ENCODE measurements around the gene CEACAM18. TPM values are rescaled to one million over a fixed set of nuclear protein-coding genes. Genes with fewer than 3 reads are reported as not detected.
"Not testable (repeated sequence)": the region's sequence is repeated elsewhere in the genome, so short reads cannot be mapped to it uniquely, and the experiment has no call there.

Gene CEACAM18
- polyA plus RNA-seq, 1 donor from 2014 or later, result not detected

DNA sequence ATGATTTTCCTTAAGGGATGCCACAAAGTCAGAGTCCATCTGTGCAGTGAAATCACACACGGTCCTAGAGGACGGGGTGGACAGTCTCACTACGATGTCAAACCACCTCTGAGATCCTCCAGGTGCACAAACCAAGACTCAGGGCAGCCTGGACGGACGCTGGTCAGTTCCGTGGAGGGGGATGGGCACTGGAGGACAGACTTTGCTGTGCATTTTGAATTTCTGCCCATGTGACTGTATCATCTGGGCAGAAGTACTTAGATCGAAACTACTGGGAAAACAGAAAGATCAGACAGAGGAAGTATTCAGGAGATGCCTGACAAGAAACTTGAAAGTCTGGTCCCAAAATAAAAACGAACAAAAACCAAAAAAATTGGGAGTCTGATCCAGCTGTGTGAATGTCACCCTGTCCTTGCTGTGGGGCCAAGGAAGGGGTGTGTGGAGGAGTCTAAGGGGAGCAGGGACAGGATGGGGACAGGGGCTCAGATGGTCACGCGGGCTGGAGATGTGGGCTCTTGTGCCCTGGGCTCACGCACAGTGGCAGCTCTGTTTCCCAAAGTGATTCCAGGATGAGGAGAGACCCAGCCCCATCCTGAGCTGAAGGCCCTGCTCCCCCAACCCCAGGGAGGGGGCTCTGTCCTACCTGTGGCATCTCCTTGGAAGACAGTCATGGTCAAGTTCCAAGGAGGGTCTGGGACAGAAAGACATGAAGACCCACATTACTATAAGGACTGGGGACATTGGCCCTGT is 21.6 kb upstream of the CEACAM18 start:
- Mint-ChIP-seq H3K4me3 (no peak overlapping the region), H3K9me3 (peaks cover 0 to 3% (median 0%) of the 10 kb centered on the region in 3 donors), H3K4me1 (peaks cover 0 to 1% (median 0%) of the 10 kb centered on the region in 3 donors), H3K36me3 (no peaks in the 10 kb centered on the region), H3K27me3 (peaks cover 27% of the 10 kb centered on the region), H3K27ac (no peak overlapping the region)

DNA sequence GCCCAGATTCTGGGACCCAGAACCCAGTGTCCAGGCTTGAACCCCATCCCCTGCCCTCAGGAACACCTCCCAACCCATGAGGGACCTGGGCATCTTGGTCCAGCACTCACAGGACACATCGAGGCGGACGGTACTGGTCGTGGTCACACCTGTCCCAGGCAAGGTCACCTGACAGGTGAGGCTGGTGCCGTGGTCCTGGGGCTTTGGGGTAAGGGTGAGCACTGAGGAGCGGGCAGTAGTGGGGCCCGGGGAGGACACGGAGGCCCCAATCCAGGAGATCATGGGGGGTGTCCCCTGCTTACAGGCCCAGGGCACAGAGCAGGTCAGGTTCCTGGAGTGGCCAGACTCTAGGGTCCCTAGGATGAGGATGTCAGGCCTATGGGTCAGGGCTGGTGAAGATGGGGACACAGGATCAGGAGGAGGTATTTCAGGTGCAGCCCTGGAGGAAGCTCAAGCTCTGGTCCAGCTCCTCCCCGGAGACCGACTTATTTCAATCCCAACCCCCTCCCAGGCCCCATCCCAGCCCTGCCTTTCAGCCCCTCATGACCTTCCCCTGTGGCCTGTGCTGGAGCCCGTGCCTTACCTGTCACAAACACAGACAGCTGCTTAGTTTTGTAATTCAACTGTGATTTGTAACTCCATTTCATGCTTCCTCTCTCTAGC is 20.9 kb upstream of the CEACAM18 start:
- Mint-ChIP-seq H3K9me3 (peaks cover 0 to 3% (median 0%) of the 10 kb centered on the region in 3 donors), H3K4me1 (peaks cover 0 to 1% (median 0%) of the 10 kb centered on the region in 3 donors), H3K4me3 (no peak overlapping the region), H3K27me3 (peaks cover 23% of the 10 kb centered on the region), H3K36me3 (no peaks in the 10 kb centered on the region), H3K27ac (peak overlapping the region in 1 of 3 donors; percentile 22)

GRCh38 chr19:51458051-51458645 is 20.2 kb upstream of the CEACAM18 start, which contains the start of gene SIGLEC8:
Gene SIGLEC8 (minus strand): TSS chr19:51458454. CDS start chr19:51458387, 67 bp downstream.
- Mint-ChIP-seq H3K27ac (peak within 1 kb of the TSS in 1 of 3 donors; percentile 22), H3K27me3 (peaks cover 26% of the 10 kb centered on the region), H3K9me3 (peaks cover 0 to 3% (median 0%) of the 10 kb centered on the region in 3 donors), H3K4me3 (no peak within 1 kb of the TSS), H3K36me3 (no peaks in the 10 kb centered on the region), H3K4me1 (peaks cover 0 to 1% (median 0%) of the 10 kb centered on the region in 3 donors)

DNA sequence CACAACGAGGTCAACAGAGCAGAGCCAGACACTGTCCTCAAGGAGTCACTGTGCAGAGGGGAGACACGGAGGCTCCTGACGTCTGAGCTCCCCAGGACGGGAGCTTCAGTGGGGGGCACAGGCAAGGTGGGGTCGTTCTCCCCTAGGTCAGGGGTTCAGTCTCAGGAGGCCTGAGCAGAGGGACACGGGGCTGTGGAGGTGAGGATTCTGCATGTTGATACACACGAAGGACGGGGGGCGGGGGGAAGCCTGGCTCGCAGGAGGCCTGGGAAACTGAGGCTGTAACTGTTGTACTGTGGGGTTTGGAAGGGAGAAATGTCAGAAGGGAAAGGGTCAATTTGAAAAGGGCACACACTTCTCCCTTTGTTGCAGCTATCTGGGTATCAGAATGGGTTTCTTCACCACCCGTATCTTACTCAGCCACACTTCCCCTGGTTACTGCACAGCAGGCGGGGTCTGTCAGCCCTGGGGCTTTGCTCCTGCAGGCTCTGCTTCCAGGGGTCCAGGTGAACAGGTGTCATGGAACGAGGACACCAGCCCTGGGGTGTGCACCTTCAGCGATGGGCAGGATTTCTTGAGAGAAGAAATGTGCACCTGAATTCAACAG is 19.3 kb upstream of the CEACAM18 start:
- peaks cover 0 to 1% (median 0%) of the 10 kb centered on the region in 3 donors for H3K4me1 Mint-ChIP-seq
- H3K27ac Mint-ChIP-seq, result no peak overlapping the region
- H3K9me3 Mint-ChIP-seq, result peaks cover 0 to 3% (median 0%) of the 10 kb centered on the region in 3 donors
- H3K4me3 Mint-ChIP-seq, result no peak overlapping the region
- no peaks in the 10 kb centered on the region for H3K36me3 Mint-ChIP-seq
- peaks cover 31% of the 10 kb centered on the region for H3K27me3 Mint-ChIP-seq

DNA sequence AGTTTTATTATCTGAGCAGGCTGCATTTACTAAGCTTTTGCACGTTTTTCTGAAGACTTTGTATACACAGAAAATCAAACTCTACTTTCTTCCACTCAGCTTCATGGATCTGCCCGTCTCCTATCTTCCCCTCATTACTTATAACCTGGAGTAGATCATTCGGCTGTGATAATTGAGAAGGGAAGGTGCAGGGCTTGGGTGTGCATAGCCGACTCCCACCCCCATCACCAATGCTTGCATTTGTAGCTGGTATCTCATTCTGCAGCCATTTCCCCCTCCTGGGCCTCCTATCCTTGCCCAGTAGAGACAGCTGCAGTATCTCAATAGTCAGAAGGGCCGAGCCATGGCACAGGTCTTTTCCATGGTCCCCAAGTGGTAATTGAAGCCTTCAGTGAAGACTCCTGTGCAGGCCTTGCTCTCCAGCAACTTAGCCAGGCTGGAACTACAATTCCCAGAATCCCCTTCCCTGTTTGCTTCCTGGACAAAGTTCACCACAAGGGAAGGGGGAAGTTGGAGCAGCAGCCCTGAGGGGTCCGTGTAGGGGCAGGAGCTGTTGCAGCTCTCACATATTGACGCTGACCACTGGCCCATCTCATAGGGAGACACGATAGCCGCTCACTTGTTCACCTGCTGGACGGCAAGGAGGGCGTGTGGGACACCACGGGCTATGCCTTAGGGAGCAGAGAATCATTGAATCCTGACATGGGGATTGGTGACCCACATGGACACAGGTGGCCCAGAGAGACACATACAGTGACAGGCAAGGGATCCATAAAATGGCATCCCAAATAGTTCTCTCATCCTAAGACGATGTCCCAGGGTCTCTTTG is 18.0 kb upstream of the CEACAM18 start:
- peaks cover 0 to 1% (median 0%) of the 10 kb centered on the region in 3 donors for H3K4me1 Mint-ChIP-seq
- peaks cover 4% of the 10 kb centered on the region for H3K36me3 Mint-ChIP-seq
- H3K27ac Mint-ChIP-seq, result peak overlapping the region in 1 of 3 donors; percentile 59
- H3K9me3 Mint-ChIP-seq, result no peaks in the 10 kb centered on the region
- peak overlapping the region in 1 of 4 donors; percentile 60 for H3K4me3 Mint-ChIP-seq
- peaks cover 31% of the 10 kb centered on the region for H3K27me3 Mint-ChIP-seq

DNA sequence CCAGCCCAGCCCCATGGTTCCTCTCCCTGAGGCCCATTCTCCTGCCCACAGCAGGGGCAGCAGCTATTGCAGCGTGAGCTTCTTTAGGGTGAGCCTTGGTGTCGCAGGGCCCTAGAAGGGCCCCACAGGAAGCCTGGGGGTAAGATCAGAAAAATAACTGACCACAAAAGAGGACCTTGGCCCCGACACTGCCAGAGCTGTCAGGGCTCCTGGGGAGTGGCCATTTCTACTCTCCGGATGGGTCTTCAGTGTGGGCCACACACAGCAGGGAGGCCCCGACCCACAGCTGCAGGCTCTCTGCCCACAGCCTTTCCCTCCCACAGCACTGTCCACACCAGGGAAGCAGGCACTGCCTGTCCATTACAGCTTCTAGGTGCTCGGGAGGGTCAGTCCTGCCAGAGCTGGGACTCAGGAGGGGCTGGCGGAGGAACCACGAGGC is 16.6 kb upstream of the CEACAM18 start:
- Mint-ChIP-seq H3K4me1 (peaks cover 0 to 1% (median 1%) of the 10 kb centered on the region in 3 donors), H3K4me3 (no peak overlapping the region), H3K9me3 (peaks cover 0 to 3% (median 0%) of the 10 kb centered on the region in 3 donors), H3K36me3 (peaks cover 6% of the 10 kb centered on the region), H3K27me3 (peaks cover 23% of the 10 kb centered on the region), H3K27ac (no peak overlapping the region)

DNA sequence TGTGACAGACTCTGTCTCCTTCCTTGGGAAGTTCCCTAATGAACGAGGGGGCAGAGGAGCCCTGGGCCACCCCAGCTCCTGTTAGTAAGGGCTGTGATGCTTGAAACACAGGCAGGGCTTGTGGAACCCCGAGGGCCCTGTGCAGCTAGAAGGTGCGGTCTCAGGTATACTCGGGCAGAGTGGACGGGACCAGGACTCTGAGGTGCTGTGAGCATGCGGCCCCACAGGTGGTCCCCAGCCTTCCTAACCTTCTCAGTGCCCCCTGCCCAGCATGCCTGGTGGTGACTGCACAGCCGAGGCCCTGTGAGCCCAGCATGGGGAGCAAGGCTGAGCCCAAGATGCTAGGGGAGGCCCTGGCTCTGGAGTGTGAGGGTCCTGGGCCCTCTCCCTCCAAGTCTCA is 16.1 kb upstream of the CEACAM18 start:
- Mint-ChIP-seq H3K27me3 (peaks cover 22% of the 10 kb centered on the region), H3K27ac (no peak overlapping the region), H3K9me3 (peaks cover 0 to 3% (median 0%) of the 10 kb centered on the region in 3 donors), H3K4me3 (no peak overlapping the region), H3K36me3 (peaks cover 6% of the 10 kb centered on the region), H3K4me1 (peaks cover 0 to 3% (median 1%) of the 10 kb centered on the region in 3 donors)

DNA sequence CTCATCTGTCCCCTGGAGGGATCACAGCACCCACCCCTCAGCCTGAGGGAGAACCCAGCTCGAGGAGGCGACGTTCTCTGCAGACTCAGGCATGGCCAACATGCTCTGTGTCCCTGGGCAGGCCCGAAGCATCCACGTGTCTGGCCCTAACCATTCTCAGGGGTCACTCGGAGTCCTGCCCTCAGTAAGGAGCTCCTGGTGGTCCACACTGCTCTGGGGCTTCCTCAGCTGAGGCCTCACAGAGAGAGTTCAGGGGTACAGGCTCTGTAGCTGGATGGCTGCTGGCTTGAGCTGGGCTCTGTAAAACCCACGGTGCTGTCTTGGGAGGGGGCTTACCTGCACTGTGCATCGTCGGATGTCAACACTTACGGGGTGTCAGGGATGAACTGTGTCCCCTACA is 15.7 kb upstream of the CEACAM18 start:
- peaks cover 0 to 3% (median 0%) of the 10 kb centered on the region in 3 donors for H3K9me3 Mint-ChIP-seq
- no peak overlapping the region for H3K4me3 Mint-ChIP-seq
- H3K4me1 Mint-ChIP-seq, result peaks cover 1 to 3% (median 2%) of the 10 kb centered on the region in 3 donors
- H3K36me3 Mint-ChIP-seq, result peaks cover 6% of the 10 kb centered on the region
- H3K27me3 Mint-ChIP-seq, result peaks cover 22% of the 10 kb centered on the region
- H3K27ac Mint-ChIP-seq, result no peak overlapping the region

DNA sequence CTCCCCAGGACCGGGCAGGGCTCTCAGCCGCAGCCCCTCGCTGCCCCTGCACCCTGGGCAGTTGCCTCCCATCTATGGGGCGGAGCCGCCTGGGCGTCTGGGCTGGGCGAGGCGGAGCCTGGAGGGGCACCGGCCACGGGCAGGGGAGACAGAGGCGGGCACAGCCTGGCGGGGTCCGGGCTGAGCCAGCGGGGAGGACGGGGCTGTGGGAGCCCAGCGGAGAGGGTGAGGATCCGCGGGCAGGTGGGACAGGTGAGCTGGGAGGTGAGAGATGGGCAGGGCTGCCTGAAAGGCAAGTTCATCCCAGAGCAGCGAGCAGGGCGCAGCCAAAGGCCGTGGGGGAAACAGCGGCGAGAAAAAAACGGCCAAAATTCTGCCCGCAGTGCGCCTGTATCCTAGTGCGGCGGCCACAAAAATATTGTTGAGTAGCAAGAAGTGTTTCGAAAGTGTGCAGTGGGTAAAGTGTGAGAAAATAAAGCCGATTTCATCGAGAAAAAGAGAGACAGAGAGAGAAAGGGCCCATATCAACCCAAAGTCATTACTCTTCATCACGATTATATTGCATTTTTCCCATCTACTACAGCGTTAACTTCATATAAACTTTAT is 14.3 kb upstream of the CEACAM18 start:
- peaks cover 14% of the 10 kb centered on the region for H3K27me3 Mint-ChIP-seq
- not testable (repeated sequence) for H3K9me3 Mint-ChIP-seq, H3K4me3 Mint-ChIP-seq, H3K4me1 Mint-ChIP-seq, H3K27ac Mint-ChIP-seq, H3K36me3 Mint-ChIP-seq

GRCh38 chr19:51466723-51467122 is 11.6 kb upstream of the CEACAM18 start:
- no peak overlapping the region for H3K4me3 Mint-ChIP-seq
- H3K36me3 Mint-ChIP-seq, result peaks cover 6% of the 10 kb centered on the region
- H3K4me1 Mint-ChIP-seq, result peaks cover 0 to 3% (median 3%) of the 10 kb centered on the region in 3 donors
- peaks cover 19% of the 10 kb centered on the region for H3K27me3 Mint-ChIP-seq
- peaks cover 0 to 3% (median 0%) of the 10 kb centered on the region in 3 donors for H3K9me3 Mint-ChIP-seq
- no peak overlapping the region for H3K27ac Mint-ChIP-seq

- peak overlapping the region in 1 of 3 donors; percentile 81 for H3K27ac Mint-ChIP-seq
- peaks cover 2 to 7% (median 5%) of the 10 kb centered on the region in 3 donors for H3K4me1 Mint-ChIP-seq
- peaks cover 6% of the 10 kb centered on the region for H3K36me3 Mint-ChIP-seq
- H3K4me3 Mint-ChIP-seq, result no peak overlapping the region
- peaks cover 0 to 3% (median 0%) of the 10 kb centered on the region in 3 donors for H3K9me3 Mint-ChIP-seq
- H3K27me3 Mint-ChIP-seq, result peaks cover 18% of the 10 kb centered on the region
Observed at GRCh38 chr19:51467864-51468544, 10.3 kb upstream of the CEACAM18 start.

- Mint-ChIP-seq H3K4me3 (no peak overlapping the region), H3K9me3 (peaks cover 0 to 3% (median 0%) of the 10 kb centered on the region in 3 donors), H3K27me3 (peaks cover 13% of the 10 kb centered on the region), H3K4me1 (peaks cover 3 to 10% (median 6%) of the 10 kb centered on the region in 3 donors), H3K36me3 (peaks cover 6% of the 10 kb centered on the region), H3K27ac (no peak overlapping the region)
Observed at GRCh38 chr19:51468545-51468920, 9.8 kb upstream of the CEACAM18 start.

GRCh38 chr19:51469162-51469561 is 9.2 kb upstream of the CEACAM18 start:
- Mint-ChIP-seq H3K27me3 (peaks cover 11% of the 10 kb centered on the region), H3K36me3 (peaks cover 6% of the 10 kb centered on the region), H3K27ac (no peak overlapping the region), H3K9me3 (peaks cover 0 to 3% (median 0%) of the 10 kb centered on the region in 3 donors), H3K4me3 (no peak overlapping the region), H3K4me1 (peaks cover 3 to 10% (median 6%) of the 10 kb centered on the region in 3 donors)

Measured in IgD-negative memory B cell (primary cell).